Lower leg skin (tissue), 3 donors: ENCODE data around the gene ATG4B.

Source experiments
- CTCF ChIP-seq, 3 donors: fragments of 450-650 bp; IDR thresholded peaks; one replicate each; pipeline ENCODE4 v1.5.1; 2016; ENCODE audit warnings: antibody characterized with exemption in 3 of 3, mild to moderate bottlenecking in 3 of 3, moderate library complexity in 2 of 3
- POLR2A ChIP-seq, 2 donors: fragments of 450-650 bp; IDR thresholded peaks; one replicate each; pipeline ENCODE4 v1.6.1; 2016 to 2017; ENCODE audit warnings: antibody characterized with exemption in 2 of 2, mild to moderate bottlenecking in 1 of 2, moderate library complexity in 1 of 2

GRCh38 chr2:241672243-241673188 is 35.0 kb downstream of the ATG4B start:
- TF ChIP-seq POLR2A (IDR thresholded peaks at IDR 0.05) = no peak
- TF ChIP-seq CTCF (IDR thresholded peaks at IDR 0.05) = no peak
